SK-N-SH treated with all-trans-retinoic acid at 6 μM for 48 hours (cell line): ENCODE results near the gene UNC5B.

ENCODE experiments used
- ATAC-seq: fragments of 200-7000 bp; cut with Tn5 transposase; 3 replicates; pipeline ENCODE4 v1.9.1; 2020; ENCODE audit warnings: mild to moderate bottlenecking, moderate library complexity
- ARNTL ChIP-seq: fragments of 450-650 bp; formaldehyde crosslinking; IDR thresholded peaks from 2 replicates; pipeline ENCODE4 v1.5.0; 2020; ENCODE audit warnings: low read depth, mild to moderate bottlenecking, moderate library complexity, borderline replicate concordance
- BACH2 ChIP-seq: fragments of 250-450 bp; sonication (Bioruptor Pico); IDR thresholded peaks from 2 replicates; pipeline ENCODE4 v1.9.0; 2021; ENCODE audit warnings: mild to moderate bottlenecking, borderline replicate concordance
- GLIS3 ChIP-seq: fragments of 250-450 bp; sonication (Bioruptor Pico); IDR thresholded peaks from 2 replicates; pipeline ENCODE4 v1.5.0; 2020; ENCODE audit warnings: mild to moderate bottlenecking, moderate library complexity
- OSR1 ChIP-seq: fragments of 250-450 bp; sonication (Bioruptor Pico); IDR thresholded peaks from 2 replicates; pipeline ENCODE4 v1.8.0; 2022; ENCODE audit warnings: moderate library complexity, mild to moderate bottlenecking, inconsistent platforms
- PATZ1 ChIP-seq: fragments of 250-450 bp; sonication (Bioruptor Pico); IDR thresholded peaks from 2 replicates; pipeline ENCODE4 v1.8.0; 2020; ENCODE audit warnings: mild to moderate bottlenecking, moderate library complexity, borderline replicate concordance
- POU6F1 ChIP-seq: fragments of 250-450 bp; sonication (Bioruptor Pico); IDR thresholded peaks from 2 replicates; pipeline ENCODE4 v1.8.0; 2021; ENCODE audit warnings: low read depth, mild to moderate bottlenecking, moderate library complexity, borderline replicate concordance
- PPARA ChIP-seq: fragments of 250-450 bp; sonication (Bioruptor Pico); IDR thresholded peaks from 2 replicates; pipeline ENCODE4 v1.5.0; 2020; ENCODE audit warnings: mild to moderate bottlenecking, borderline replicate concordance
- ZC3H10 ChIP-seq: fragments of 250-450 bp; sonication (Bioruptor Pico); IDR thresholded peaks from 2 replicates; pipeline ENCODE4 v1.5.1; 2021; ENCODE audit warnings: mild to moderate bottlenecking, moderate library complexity
- ZFP30 ChIP-seq: fragments of 450-650 bp; formaldehyde crosslinking; IDR thresholded peaks from 2 replicates; pipeline ENCODE4 v1.5.0; 2022; ENCODE audit warnings: mild to moderate bottlenecking, moderate library complexity
- ZNF565 ChIP-seq: fragments of 450-650 bp; formaldehyde crosslinking; conservative IDR thresholded peaks from 2 replicates; pipeline ENCODE4 v1.5.0; 2020; ENCODE audit warnings: low read depth, mild to moderate bottlenecking, moderate library complexity
- ZNF70 ChIP-seq: fragments of 450-650 bp; formaldehyde crosslinking; IDR thresholded peaks from 2 replicates; pipeline ENCODE4 v1.5.0; 2020; ENCODE audit warnings: mild to moderate bottlenecking, moderate library complexity
- TF ChIP-seq, protein P1 (sequence below): fragments of 250-450 bp; sonication (Bioruptor Pico); IDR thresholded peaks from 2 replicates; pipeline ENCODE4 v1.5.1; 2021; ENCODE audit warnings: mild to moderate bottlenecking, moderate library complexity
- TF ChIP-seq, protein P2 (sequence below): fragments of 250-450 bp; sonication (Bioruptor Pico); IDR thresholded peaks from 2 replicates; pipeline ENCODE4 v1.5.1; 2020; ENCODE audit warnings: low read depth, mild to moderate bottlenecking, moderate library complexity
- TF ChIP-seq, protein P3 (sequence below): fragments of 250-450 bp; sonication (Bioruptor Pico); IDR thresholded peaks from 2 replicates; pipeline ENCODE4 v1.5.0; 2020; ENCODE audit warnings: mild to moderate bottlenecking, moderate library complexity

The UNC5B gene

GRCh38 chr10:71344154-71344925, 132.0 kb downstream of the UNC5B start:
- no peak for TF ChIP-seq ARNTL (CRISPR knock-in tag)
- no peak for TF ChIP-seq ZC3H10 (CRISPR knock-in tag)
- TF ChIP-seq, protein P1, sequence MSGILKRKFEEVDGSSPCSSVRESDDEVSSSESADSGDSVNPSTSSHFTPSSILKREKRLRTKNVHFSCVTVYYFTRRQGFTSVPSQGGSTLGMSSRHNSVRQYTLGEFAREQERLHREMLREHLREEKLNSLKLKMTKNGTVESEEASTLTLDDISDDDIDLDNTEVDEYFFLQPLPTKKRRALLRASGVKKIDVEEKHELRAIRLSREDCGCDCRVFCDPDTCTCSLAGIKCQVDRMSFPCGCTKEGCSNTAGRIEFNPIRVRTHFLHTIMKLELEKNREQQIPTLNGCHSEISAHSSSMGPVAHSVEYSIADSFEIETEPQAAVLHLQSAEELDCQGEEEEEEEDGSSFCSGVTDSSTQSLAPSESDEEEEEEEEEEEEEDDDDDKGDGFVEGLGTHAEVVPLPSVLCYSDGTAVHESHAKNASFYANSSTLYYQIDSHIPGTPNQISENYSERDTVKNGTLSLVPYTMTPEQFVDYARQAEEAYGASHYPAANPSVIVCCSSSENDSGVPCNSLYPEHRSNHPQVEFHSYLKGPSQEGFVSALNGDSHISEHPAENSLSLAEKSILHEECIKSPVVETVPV (CRISPR knock-in tag) = no peak
- TF ChIP-seq ZFP30 = no peak
- TF ChIP-seq, protein P2, sequence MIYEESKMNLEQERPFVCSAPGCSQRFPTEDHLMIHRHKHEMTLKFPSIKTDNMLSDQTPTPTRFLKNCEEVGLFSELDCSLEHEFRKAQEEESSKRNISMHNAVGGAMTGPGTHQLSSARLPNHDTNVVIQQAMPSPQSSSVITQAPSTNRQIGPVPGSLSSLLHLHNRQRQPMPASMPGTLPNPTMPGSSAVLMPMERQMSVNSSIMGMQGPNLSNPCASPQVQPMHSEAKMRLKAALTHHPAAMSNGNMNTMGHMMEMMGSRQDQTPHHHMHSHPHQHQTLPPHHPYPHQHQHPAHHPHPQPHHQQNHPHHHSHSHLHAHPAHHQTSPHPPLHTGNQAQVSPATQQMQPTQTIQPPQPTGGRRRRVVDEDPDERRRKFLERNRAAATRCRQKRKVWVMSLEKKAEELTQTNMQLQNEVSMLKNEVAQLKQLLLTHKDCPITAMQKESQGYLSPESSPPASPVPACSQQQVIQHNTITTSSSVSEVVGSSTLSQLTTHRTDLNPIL = no peak
- TF ChIP-seq, protein P3, sequence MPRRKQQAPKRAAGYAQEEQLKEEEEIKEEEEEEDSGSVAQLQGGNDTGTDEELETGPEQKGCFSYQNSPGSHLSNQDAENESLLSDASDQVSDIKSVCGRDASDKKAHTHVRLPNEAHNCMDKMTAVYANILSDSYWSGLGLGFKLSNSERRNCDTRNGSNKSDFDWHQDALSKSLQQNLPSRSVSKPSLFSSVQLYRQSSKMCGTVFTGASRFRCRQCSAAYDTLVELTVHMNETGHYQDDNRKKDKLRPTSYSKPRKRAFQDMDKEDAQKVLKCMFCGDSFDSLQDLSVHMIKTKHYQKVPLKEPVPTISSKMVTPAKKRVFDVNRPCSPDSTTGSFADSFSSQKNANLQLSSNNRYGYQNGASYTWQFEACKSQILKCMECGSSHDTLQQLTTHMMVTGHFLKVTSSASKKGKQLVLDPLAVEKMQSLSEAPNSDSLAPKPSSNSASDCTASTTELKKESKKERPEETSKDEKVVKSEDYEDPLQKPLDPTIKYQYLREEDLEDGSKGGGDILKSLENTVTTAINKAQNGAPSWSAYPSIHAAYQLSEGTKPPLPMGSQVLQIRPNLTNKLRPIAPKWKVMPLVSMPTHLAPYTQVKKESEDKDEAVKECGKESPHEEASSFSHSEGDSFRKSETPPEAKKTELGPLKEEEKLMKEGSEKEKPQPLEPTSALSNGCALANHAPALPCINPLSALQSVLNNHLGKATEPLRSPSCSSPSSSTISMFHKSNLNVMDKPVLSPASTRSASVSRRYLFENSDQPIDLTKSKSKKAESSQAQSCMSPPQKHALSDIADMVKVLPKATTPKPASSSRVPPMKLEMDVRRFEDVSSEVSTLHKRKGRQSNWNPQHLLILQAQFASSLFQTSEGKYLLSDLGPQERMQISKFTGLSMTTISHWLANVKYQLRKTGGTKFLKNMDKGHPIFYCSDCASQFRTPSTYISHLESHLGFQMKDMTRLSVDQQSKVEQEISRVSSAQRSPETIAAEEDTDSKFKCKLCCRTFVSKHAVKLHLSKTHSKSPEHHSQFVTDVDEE (CRISPR knock-in tag) = no peak
- TF ChIP-seq PPARA (CRISPR knock-in tag) = no peak
- no peak for TF ChIP-seq PATZ1 (CRISPR knock-in tag)
- TF ChIP-seq ZNF70 = no peak
- no peak for ATAC-seq

GRCh38 chr10:71344993-71345480, 132.7 kb downstream of the UNC5B start:
- TF ChIP-seq ZC3H10 (CRISPR knock-in tag) = no peak
- no peak for TF ChIP-seq POU6F1 (CRISPR knock-in tag)
- TF ChIP-seq PPARA (CRISPR knock-in tag) = no peak
- TF ChIP-seq OSR1 (CRISPR knock-in tag) = no peak
- TF ChIP-seq, protein P3 (CRISPR knock-in tag) = no peak
- no peak for TF ChIP-seq GLIS3
- TF ChIP-seq, protein P2 = no peak
- no peak for ATAC-seq

DNA sequence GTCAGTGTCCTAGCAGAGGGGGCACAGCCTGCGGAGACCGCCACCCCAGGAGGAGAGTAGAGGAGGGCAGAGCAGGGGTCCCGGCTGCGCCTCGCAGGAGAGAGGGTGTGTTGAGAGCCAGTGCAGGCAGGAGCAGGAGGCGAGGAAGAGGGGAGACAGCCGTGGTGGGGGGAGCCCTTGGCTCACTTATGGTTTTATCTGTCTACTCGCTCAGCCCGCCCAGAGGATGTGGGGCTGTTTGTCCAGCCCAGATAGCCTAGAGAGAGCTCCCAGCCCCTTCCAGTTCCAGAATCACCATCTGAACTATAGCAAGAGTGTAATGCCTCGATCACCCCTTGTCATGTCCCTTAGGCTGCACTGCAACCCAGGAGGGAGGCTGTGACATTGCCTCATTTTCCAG, 133.3 kb downstream of the UNC5B start:
- ATAC-seq = no peak
- TF ChIP-seq PATZ1 (CRISPR knock-in tag) (no peak), ZC3H10 (CRISPR knock-in tag) (no peak), BACH2 (CRISPR knock-in tag) (no peak), POU6F1 (CRISPR knock-in tag) (no peak), PPARA (CRISPR knock-in tag) (no peak), ZNF565 (CRISPR knock-in tag) (no peak)
- TF ChIP-seq, protein P1 (CRISPR knock-in tag) = no peak
